K562 (cell line): ENCODE data around the gene C11orf52. TPM values are rescaled to one million over a fixed set of nuclear protein-coding genes. Genes with fewer than 3 reads are reported as not detected.

Experiments
- ATAC-seq: fragments of 200-7000 bp; cut with Tn5 transposase; 3 replicates; pipeline ENCODE4 v1.9.1; 2020; ENCODE audit warnings: moderate library complexity
- BruUV-seq: library from RNA; stranded (reverse); fragments of 400-500 nt; replicated peaks from 2 replicates; lab custom pipeline; 2021; lab: Mats Ljungman, UMichigan
- CTCF ChIA-PET: fragments of 300-600 bp; formaldehyde crosslinking; extraction: SDS; loops from one replicate; lab custom pipeline; 2021; ENCODE audit warnings: low intra/inter-chr PET ratio; lab: Yijun Ruan, JAX
- POLR2A ChIA-PET: fragments of 300-600, 350-650 bp; sonication (Branson Sonifier 250); formaldehyde crosslinking; extraction: SDS; loops from one replicate; lab custom pipeline; 2021; ENCODE audit warnings: antibody characterized with exemption, inconsistent platforms; lab: Yijun Ruan, JAX
- DNase-seq, 4 experiments: peaks; one replicate each; pipeline versions ENCODE4 v3.0.0 to v3.0.0-alpha.2; 2011 to 2018; ENCODE audit warnings: low spot score in 3 of 4, mixed read lengths in 3 of 4; ENCODE audit errors: extremely low read depth in 1 of 4
- FAIRE-seq: peaks from 2 replicates; lab custom pipeline; 2011; peaks lifted over from hg19 to GRCh38; lab: Jason Lieb, UNC
- H2AFZ ChIP-seq: 2 replicates; pipeline ENCODE4 v1.6.0; 2011; ENCODE audit warnings: low read depth, low read length, control low read depth, inconsistent platforms
- H3K27ac ChIP-seq: fragments of 200-600 bp; 3 replicates; pipeline ENCODE4 v1.8.0; 2011; ENCODE audit warnings: low read depth, mild to moderate bottlenecking, control low read depth, inconsistent platforms, low read length, moderate library complexity, mixed read lengths; ENCODE audit errors: extremely low read depth
- H3K27me3 ChIP-seq, 2 experiments: fragments of 300-600 bp in 1 of 2; 2 replicates in 1 of 2; 3 replicates in 1 of 2; pipeline versions ENCODE4 v1.6.0 to v1.8.0; 2011; ENCODE audit warnings: inconsistent platforms in 2 of 2, low read length in 2 of 2, mild to moderate bottlenecking in 1 of 2, mixed read lengths in 1 of 2, moderate library complexity in 1 of 2; ENCODE audit not compliant: control insufficient read depth in 2 of 2, insufficient read depth in 2 of 2
- H3K36me3 ChIP-seq: fragments of 300-600 bp; 3 replicates; pipeline ENCODE4 v1.8.0; 2011; ENCODE audit warnings: mild to moderate bottlenecking, low read length, inconsistent platforms; ENCODE audit not compliant: control insufficient read depth, insufficient read depth
- H3K4me1 ChIP-seq, 2 experiments: fragments of 200-600 bp in 1 of 2; replicated peaks in 1 of 2; 2 replicates in 1 of 2; 3 replicates in 1 of 2; pipeline versions ENCODE4 v1.5.1 to v1.8.0; 2011; ENCODE audit warnings: inconsistent platforms in 2 of 2, low read length in 2 of 2, mild to moderate bottlenecking in 1 of 2, mixed read lengths in 1 of 2, moderate library complexity in 1 of 2; ENCODE audit not compliant: control insufficient read depth in 2 of 2, insufficient read depth in 2 of 2
- H3K4me2 ChIP-seq: 2 replicates; pipeline ENCODE4 v1.6.1; 2011; ENCODE audit warnings: low read length, control low read depth, inconsistent platforms, mixed read lengths; ENCODE audit not compliant: insufficient read depth
- H3K4me3 ChIP-seq: fragments of 200-600 bp; sonication (generic), shearing (Covaris generic); 2 replicates; pipeline ENCODE4 v1.5.1; 2016; ENCODE audit warnings: control low read depth, inconsistent platforms
- H3K79me2 ChIP-seq: fragments of 200-600 bp; 3 replicates; pipeline ENCODE4 v1.8.0; 2011; ENCODE audit warnings: low read length, inconsistent platforms; ENCODE audit not compliant: control insufficient read depth, insufficient read depth
- H3K9ac ChIP-seq, 2 experiments: 2 replicates each; pipeline versions ENCODE4 v1.6.0 to v1.6.1; 2011; ENCODE audit warnings: low read depth in 2 of 2, low read length in 2 of 2, control low read depth in 1 of 2, inconsistent platforms in 1 of 2, mild to moderate bottlenecking in 1 of 2, mixed read lengths in 1 of 2; ENCODE audit not compliant: insufficient read depth in 1 of 2
- H3K9me1 ChIP-seq: one replicate; pipeline ENCODE4 v1.6.0; 2011; ENCODE audit warnings: inconsistent platforms, mild to moderate bottlenecking, low read length, moderate library complexity; ENCODE audit not compliant: control insufficient read depth, insufficient read depth
- H3K9me3 ChIP-seq: replicated peaks from 2 replicates; pipeline ENCODE4 v1.5.1; 2011; ENCODE audit warnings: low read depth, low read length, inconsistent platforms; ENCODE audit not compliant: control insufficient read depth, insufficient read depth
- H4K20me1 ChIP-seq: replicated peaks from 2 replicates; pipeline ENCODE4 v1.6.1; 2011; ENCODE audit warnings: low read length, inconsistent platforms, mixed read lengths; ENCODE audit not compliant: control insufficient read depth, insufficient read depth
- CEBPG ChIP-seq, 3 experiments: fragments of 200-800 bp in 1 of 3; sonication (Bioruptor generic) in 1 of 3; sonication (generic) in 1 of 3; formaldehyde crosslinking in 1 of 3; IDR thresholded peaks in 2 of 3; conservative IDR thresholded peaks in 1 of 3; 2 replicates each; pipeline versions ENCODE4 v1.6.1 to v1.8.0; 2016 to 2022; ENCODE audit warnings: missing compliant biosample characterization in 2 of 3, missing genetic modification characterization in 2 of 3, mild to moderate bottlenecking in 1 of 3, missing genetic modification reagents in 1 of 3
- CTCFL ChIP-seq: IDR thresholded peaks from 2 replicates; pipeline ENCODE4 v1.6.1; 2011; ENCODE audit warnings: borderline replicate concordance, low read depth, mild to moderate bottlenecking, moderate library complexity, low read length; ENCODE audit not compliant: insufficient read depth, poor library complexity, severe bottlenecking
- GABPA ChIP-seq: fragments of 200-800 bp; sonication (Bioruptor generic); conservative IDR thresholded peaks from 2 replicates; pipeline ENCODE4 v1.6.1; 2016; ENCODE audit warnings: low read depth, missing genetic modification characterization, missing compliant biosample characterization
- GTF3C2 ChIP-seq: IDR thresholded peaks from 3 replicates; pipeline ENCODE4 v1.6.1; 2011; ENCODE audit warnings: borderline replicate concordance, mild to moderate bottlenecking, moderate library complexity; ENCODE audit not compliant: insufficient read length; ENCODE audit errors: extremely low read depth
- HDAC2 ChIP-seq: fragments of 450-650 bp; IDR thresholded peaks from 2 replicates; pipeline ENCODE4 v1.6.1; 2016; ENCODE audit warnings: mild to moderate bottlenecking
- KAT2B ChIP-seq: IDR thresholded peaks from one replicate; pipeline ENCODE4 v1.6.1; 2012; ENCODE audit warnings: low read depth, mild to moderate bottlenecking, control low read depth, inconsistent platforms, low read length, moderate library complexity
- MBD1 ChIP-seq: fragments of 250-450 bp; sonication (Bioruptor Pico); IDR thresholded peaks from 2 replicates; pipeline ENCODE4 v1.8.0; 2022; ENCODE audit warnings: inconsistent platforms
- NFYB ChIP-seq: IDR thresholded peaks from 2 replicates; pipeline ENCODE4 v1.6.1; 2011; ENCODE audit warnings: mild to moderate bottlenecking, moderate library complexity; ENCODE audit not compliant: insufficient read length; ENCODE audit errors: extremely low read depth
- PTTG1 ChIP-seq: fragments of 450-650 bp; IDR thresholded peaks from 2 replicates; pipeline ENCODE4 v1.6.1; 2016; ENCODE audit warnings: low read depth, mild to moderate bottlenecking, missing genetic modification characterization, missing compliant biosample characterization
- SIX5 ChIP-seq, 2 experiments: IDR thresholded peaks; 2 replicates each; pipeline ENCODE4 v1.6.1; 2011; ENCODE audit warnings: low read length in 2 of 2, borderline replicate concordance in 1 of 2, low read depth in 1 of 2, mild to moderate bottlenecking in 1 of 2, moderate library complexity in 1 of 2; ENCODE audit not compliant: insufficient read depth in 1 of 2
- TEAD4 ChIP-seq, 2 experiments: sonication (generic) in 1 of 2; formaldehyde crosslinking in 1 of 2; IDR thresholded peaks; 2 replicates each; pipeline versions ENCODE4 v1.6.1 to v1.8.0; 2012 to 2022; ENCODE audit warnings: borderline replicate concordance in 1 of 2, inconsistent platforms in 1 of 2, low read length in 1 of 2, mild to moderate bottlenecking in 1 of 2, missing genetic modification reagents in 1 of 2
- WGBS: fragments of 100-300 bp; shearing (Covaris generic); methylation state at CpG from one replicate; pipeline ENCODE4 v1.1.6; 2016; ENCODE audit warnings: low coverage, mixed read lengths; ENCODE audit not compliant: insufficient coverage; ENCODE audit errors: missing lambda C conversion rate; 5-methylcytosine and 5-hydroxymethylcytosine counted together
- in situ Hi-C: fragments of 300-500 bp; cut with MboI; formaldehyde crosslinking; loops from 4 replicates; pipeline ENCODE4 v1.15.0; 2018; ENCODE audit warnings: inconsistent platforms, mixed read lengths
- intact Hi-C: fragments of 100-400 bp; cut with micrococcal nuclease; formaldehyde crosslinking; loops from 2 replicates; pipeline ENCODE4 v1.14.2; 2022
- polyA plus RNA-seq, 8 experiments: library from polyadenylated mRNA; depleted of rRNA in 4 of 8; stranded (reverse) in 5 of 8; unstranded in 3 of 8; fragments of >200 nt; fragmentation: Nextera tagmentation in 2 of 8; fragmentation: Illumina TruSeq in 1 of 8; extraction: Ambion mirVana in 2 of 8; extraction: Trizol in 1 of 8; gene quantifications; 2 replicates each; pipeline versions ENCODE4 v1.2.1 to v1.2.3, GENCODE V29; 2011 to 2014; ENCODE audit warnings: inconsistent platforms in 1 of 8, missing spikeins in 1 of 8
- total RNA-seq, 7 experiments: library from RNA; depleted of rRNA in 6 of 7; stranded (reverse); fragments of >200 nt in 6 of 7; fragmentation: Illumina TruSeq in 2 of 7; extraction: Trizol in 2 of 7; gene quantifications; 2 replicates each; pipeline versions ENCODE4 v1.2.1 to v1.2.3, GENCODE V29; 2011 to 2021; ENCODE audit warnings: low replicate concordance in 1 of 7

C11orf52 gene
- total and polyA plus RNA-seq, 9 of the 15 experiments (the other 6 are each of a cell fraction or from before 2014, with no cell fraction given), result 0.29 to 2.9 (median 1.0) TPM

- Histone ChIP-seq H3K9ac (peak overlapping the region; percentile 86 to 94; a peak in 3 of 4 replicates), H3K9me3 (no peaks in the 10 kb centered on the region), H3K27me3 (no peaks in the 10 kb centered on the region), H3K36me3 (peaks cover 13% of the 10 kb centered on the region; the same call in 2 of the 3 replicates), H3K4me3 (peak overlapping the region; percentile 62), H3K4me1 (peaks cover 10 to 21% of the 10 kb centered on the region in 2 experiments; a peak in 4 of 5 replicates), H3K79me2 (peaks cover 8% of the 10 kb centered on the region), H2AFZ (peak overlapping the region; percentile 99), H3K9me1 (no peaks in the 10 kb centered on the region), H3K4me2 (peak overlapping the region; percentile 96), H4K20me1 (no peaks in the 10 kb centered on the region), H3K27ac (peak overlapping the region; percentile 95)
- ChIA-PET POLR2A (interaction anchor here (3.6 kb wide), 1 partner anchor 8 kb away, joined by 18 read pairs; the partner anchor contains the start of gene ALG9), CTCF (interaction anchor here (1.3 to 2.2 kb wide), 3 partner anchors 100 to 118 kb away, joined by 5 to 26 read pairs (median 5); no protein-coding TSS in a partner anchor)
- 4% methylated on average over 6 of the region's 6 CpGs for WGBS
- intact Hi-C loops, result loop anchor here (1.0 to 5.0 kb wide), 8 partner anchors 33 to 403 kb away; partner anchors contain the start of genes BCO2, CRYAB, HSPB2 and SDHD
- in situ Hi-C loops, result loop anchor here (5.0 kb wide), 1 partner anchor 108 kb away; no protein-coding TSS in a partner anchor
- TSS peak; percentile 90 for BruUV-seq
- ATAC-seq (peak; percentile 13), DNase-seq (no peak), FAIRE-seq (no peak)
- TF ChIP-seq KAT2B (no peak), PTTG1 (tag) (no peak), CTCFL (no peak), CEBPG (CRISPR knock-in tag; IDR thresholded peaks at IDR 0.05) (no peak), CEBPG (tag; conservative IDR thresholded peaks at IDR 0.05 in 1 of 2, IDR thresholded peaks at IDR 0.05 in 1 of 2) (no peak), MBD1 (no peak), GABPA (tag) (no peak), TEAD4 (IDR thresholded peaks at IDR 0.05; ENCODE audit: low read length) (0 out of 2 replicates have a peak, but pooled peaks have one; percentile 3), TEAD4 (CRISPR knock-in tag; IDR thresholded peaks at IDR 0.05; ENCODE audit: borderline replicate concordance) (no peak), SIX5 (IDR thresholded peaks at IDR 0.05; ENCODE audit: borderline replicate concordance in 1 of 2, insufficient read depth in 1 of 2, low read depth in 1 of 2, low read length in 2 of 2) (no peak), NFYB (no peak), HDAC2 (0 out of 2 replicates have a peak, but pooled peaks have one; percentile 8), GTF3C2 (no peak)
These were observed 39.1 kb upstream of the C11orf52 start for GRCh38 chr11:111879637-111879960.
